ENCODE results near the gene KANK3.

- no peak for TF ChIP-seq CTCF (optimal IDR thresholded peaks at IDR 0.05 in 1 of 3, IDR thresholded peaks at IDR 0.05 in 1 of 3, conservative IDR thresholded peaks at IDR 0.05 in 1 of 3; ENCODE audit: extremely low read depth in 1 of 3, insufficient read depth in 2 of 3, low read length in 3 of 3)
- no peak for TF ChIP-seq EZH2 (IDR thresholded peaks at IDR 0.05; ENCODE audit: low read length)
Observed at GRCh38 chr19:8387688-8388611, 44.9 kb upstream of the KANK3 start.

All from keratinocyte (primary cell).